Panc1 (cell line): ENCODE results near the gene CTDP1. TPM values are rescaled to one million over a fixed set of nuclear protein-coding genes. Genes with fewer than 3 reads are reported as not detected.

Experiments
- ATAC-seq: fragments of 200-7000 bp; cut with Tn5 transposase; 2 replicates; pipeline ENCODE4 v1.9.1; 2020; ENCODE audit warnings: mild to moderate bottlenecking, moderate library complexity
- BruUV-seq: library from RNA; stranded (reverse); fragments of 400-500 nt; replicated peaks from 2 replicates; lab custom pipeline; 2021; lab: Mats Ljungman, UMichigan
- CTCF ChIA-PET: fragments of 300-600 bp; sonication (Branson Sonifier 250); formaldehyde crosslinking; loops from one replicate; lab custom pipeline; 2022; ENCODE audit warnings: antibody characterized with exemption; lab: Charles Lee
- POLR2A ChIA-PET: fragments of 300-600 bp; sonication (Branson Sonifier 250); formaldehyde crosslinking; loops from one replicate; lab custom pipeline; 2022; ENCODE audit warnings: antibody characterized with exemption; lab: Charles Lee
- DNase-seq: peaks from one replicate; pipeline ENCODE4 v3.0.0-alpha.2; 2010; ENCODE audit warnings: low read depth, low spot score
- H3K27ac ChIP-seq: 2 replicates; pipeline ENCODE4 v1.5.1; 2011; ENCODE audit warnings: mild to moderate bottlenecking, low read length, inconsistent platforms
- H3K27me3 ChIP-seq: fragments of 200-500 bp; sonication (Bioruptor generic); 2 replicates; pipeline ENCODE4 v1.6.0; 2014; ENCODE audit warnings: low read length, inconsistent platforms; ENCODE audit not compliant: control insufficient read depth, insufficient read depth
- H3K36me3 ChIP-seq: fragments of 200-500 bp; sonication (Bioruptor generic); 2 replicates; pipeline ENCODE4 v1.5.1; 2014; ENCODE audit warnings: inconsistent platforms, mild to moderate bottlenecking, low read length, moderate library complexity; ENCODE audit not compliant: control insufficient read depth, insufficient read depth
- H3K4me1 ChIP-seq: 2 replicates; pipeline ENCODE4 v1.5.1; 2011; ENCODE audit warnings: inconsistent platforms, mild to moderate bottlenecking, low read length, moderate library complexity; ENCODE audit not compliant: control insufficient read depth, insufficient read depth
- H3K4me3 ChIP-seq, 2 experiments: 2 replicates each; pipeline ENCODE4 v1.5.1; 2011 to 2012; ENCODE audit warnings: low read depth in 2 of 2, low read length in 2 of 2, mild to moderate bottlenecking in 2 of 2, inconsistent platforms in 1 of 2, moderate library complexity in 1 of 2
- H3K9me3 ChIP-seq: fragments of 200-500 bp; sonication (Bioruptor generic); 2 replicates; pipeline ENCODE4 v1.5.1; 2014; ENCODE audit warnings: low read depth, mild to moderate bottlenecking, inconsistent platforms, low read length, moderate library complexity; ENCODE audit not compliant: control insufficient read depth, insufficient read depth
- POLR2AphosphoS5 ChIP-seq: IDR thresholded peaks from 2 replicates; pipeline ENCODE4 v1.6.1; 2012; ENCODE audit warnings: mild to moderate bottlenecking, low read depth, low read length, moderate library complexity
- REST ChIP-seq, 2 experiments: IDR thresholded peaks; 2 replicates each; pipeline ENCODE4 v1.6.1; 2011 to 2012; ENCODE audit warnings: low read depth in 2 of 2, control low read depth in 1 of 2, low read length in 1 of 2, mild to moderate bottlenecking in 1 of 2, moderate library complexity in 1 of 2; ENCODE audit not compliant: insufficient read depth in 1 of 2
- SIN3A ChIP-seq: IDR thresholded peaks from 2 replicates; pipeline ENCODE4 v1.6.1; 2012; ENCODE audit warnings: low read depth, mild to moderate bottlenecking, low read length, moderate library complexity, borderline replicate concordance; ENCODE audit not compliant: insufficient read depth
- TCF7L2 ChIP-seq: IDR thresholded peaks from 2 replicates; pipeline ENCODE4 v1.6.1; 2011; ENCODE audit warnings: mild to moderate bottlenecking, low read depth, low read length, inconsistent platforms
- in situ Hi-C: cut with HindIII; loops from 2 replicates; pipeline ENCODE4 v1.10.0; 2016; ENCODE audit warnings: low sequenced_read_pairs, low pct_unique_long_range_greater_than_20kb
- intact Hi-C: fragments of 100-400 bp; cut with micrococcal nuclease; formaldehyde crosslinking; loops from one replicate; pipeline ENCODE4 v1.10.0; 2022; ENCODE audit not compliant: unreplicated experiment
- total RNA-seq: library from RNA; stranded (reverse); gene quantifications from one replicate; pipeline ENCODE4 v1.2.1, GENCODE V29; 2021; ENCODE audit not compliant: unreplicated experiment
- TF ChIP-seq, protein P1 (sequence below): fragments of 450-650 bp; IDR thresholded peaks from 2 replicates; pipeline ENCODE4 v1.5.1; 2017; ENCODE audit warnings: mild to moderate bottlenecking

The CTDP1 gene
- total RNA-seq, 1 experiment from 2014 or later: 52.8 TPM

GRCh38 chr18:79786786-79787526 is 107.4 kb downstream of the CTDP1 start:
- peaks cover 23% of the 10 kb centered on the region for H3K27me3 ChIP-seq
- no peaks in the 10 kb centered on the region; the same call in 1 of the 2 replicates for H3K4me1 ChIP-seq
- no peaks in the 10 kb centered on the region for H3K36me3 ChIP-seq
- DNase-seq: no peak
- H3K9me3 ChIP-seq: no peaks in the 10 kb centered on the region
- no peak overlapping the region for H3K27ac ChIP-seq
- intact Hi-C loops: no loop called here
- in situ Hi-C loops: no loop called here
- TF ChIP-seq SIN3A: no peak
- TF ChIP-seq, protein P1, sequence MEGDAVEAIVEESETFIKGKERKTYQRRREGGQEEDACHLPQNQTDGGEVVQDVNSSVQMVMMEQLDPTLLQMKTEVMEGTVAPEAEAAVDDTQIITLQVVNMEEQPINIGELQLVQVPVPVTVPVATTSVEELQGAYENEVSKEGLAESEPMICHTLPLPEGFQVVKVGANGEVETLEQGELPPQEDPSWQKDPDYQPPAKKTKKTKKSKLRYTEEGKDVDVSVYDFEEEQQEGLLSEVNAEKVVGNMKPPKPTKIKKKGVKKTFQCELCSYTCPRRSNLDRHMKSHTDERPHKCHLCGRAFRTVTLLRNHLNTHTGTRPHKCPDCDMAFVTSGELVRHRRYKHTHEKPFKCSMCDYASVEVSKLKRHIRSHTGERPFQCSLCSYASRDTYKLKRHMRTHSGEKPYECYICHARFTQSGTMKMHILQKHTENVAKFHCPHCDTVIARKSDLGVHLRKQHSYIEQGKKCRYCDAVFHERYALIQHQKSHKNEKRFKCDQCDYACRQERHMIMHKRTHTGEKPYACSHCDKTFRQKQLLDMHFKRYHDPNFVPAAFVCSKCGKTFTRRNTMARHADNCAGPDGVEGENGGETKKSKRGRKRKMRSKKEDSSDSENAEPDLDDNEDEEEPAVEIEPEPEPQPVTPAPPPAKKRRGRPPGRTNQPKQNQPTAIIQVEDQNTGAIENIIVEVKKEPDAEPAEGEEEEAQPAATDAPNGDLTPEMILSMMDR: no peak
- TF ChIP-seq TCF7L2: no peak
- no peak for TF ChIP-seq POLR2AphosphoS5
- no peak for TF ChIP-seq REST (IDR thresholded peaks at IDR 0.05; ENCODE audit: insufficient read depth in 1 of 2, low read depth in 2 of 2, low read length in 1 of 2)
- CTCF ChIA-PET: no interaction called here
- POLR2A ChIA-PET: interaction anchor here (0.6 kb wide), 1 partner anchor 244 kb away, joined by 3 read pairs; no protein-coding TSS in a partner anchor
- H3K4me3 ChIP-seq: no peak overlapping the region
- BruUV-seq: no TSS peak
- no peak for ATAC-seq

GRCh38 chr18:79787527-79787864 is 107.9 kb downstream of the CTDP1 start:
- ATAC-seq: no peak
- ChIA-PET POLR2A (interaction anchor here (0.6 kb wide), 1 partner anchor 244 kb away, joined by 3 read pairs; no protein-coding TSS in a partner anchor), CTCF (no interaction called here)
- H3K27ac ChIP-seq: no peak overlapping the region
- in situ Hi-C loops (no loop called here), intact Hi-C loops (no loop called here)
- DNase-seq: no peak
- no peaks in the 10 kb centered on the region; the same call in 1 of the 2 replicates for H3K4me1 ChIP-seq
- H3K9me3 ChIP-seq: no peaks in the 10 kb centered on the region
- H3K4me3 ChIP-seq: no peak overlapping the region
- TF ChIP-seq POLR2AphosphoS5 (no peak), REST (IDR thresholded peaks at IDR 0.05; ENCODE audit: insufficient read depth in 1 of 2, low read depth in 2 of 2, low read length in 1 of 2) (no peak), TCF7L2 (no peak), SIN3A (no peak)
- TF ChIP-seq, protein P1: no peak
- no TSS peak for BruUV-seq
- H3K36me3 ChIP-seq: no peaks in the 10 kb centered on the region
- peaks cover 25% of the 10 kb centered on the region for H3K27me3 ChIP-seq
